ENCODE data around the gene SRSF3. TPM values are rescaled to one million over a fixed set of nuclear protein-coding genes. Genes with fewer than 3 reads are reported as not detected.

The SRSF3 gene
- total RNA-seq, 4 donors from 2014 or later: 114 to 272 (median 177) TPM

GRCh38 chr6:36590237-36590636 lies 3.9 kb upstream of the SRSF3 start:
- DNase-seq (ENCODE audit: low spot score in 2 of 2): peak in 1 of 2 donors; percentile 61
- intact Hi-C loops (cut with DNase I; ENCODE audit: low total_unique reads): loop anchor here (10.0 kb wide), 1 partner anchor 145 kb away; the partner anchor contains the start of genes KCTD20 and PXT1
- H3K4me3 ChIP-seq (ENCODE audit: low read depth, poor library complexity, severe bottlenecking): no peak overlapping the region
- WGBS, 2 donors: 45 to 70% methylated on average over 1 of the region's 1 CpG
- no peak for TF ChIP-seq POLR2A (IDR thresholded peaks at IDR 0.05)

- peak in 1 of 2 donors; percentile 45 for DNase-seq (ENCODE audit: low spot score in 2 of 2)
- no peak for TF ChIP-seq POLR2A (IDR thresholded peaks at IDR 0.05)
- TF ChIP-seq CTCF (IDR thresholded peaks at IDR 0.05): no peak
- H3K4me3 ChIP-seq (ENCODE audit: low read depth, poor library complexity, severe bottlenecking): no peak overlapping the region
- 83 to 88% methylated on average over 12 of the region's 12 CpGs for WGBS, 2 donors
- intact Hi-C loops (cut with DNase I; ENCODE audit: low total_unique reads): loop anchor here (10.0 kb wide), 1 partner anchor 147 kb away; the partner anchor contains the start of genes KCTD20 and PXT1
Measured at GRCh38 chr6:36592221-36592655, 1.9 kb upstream of the SRSF3 start.

GRCh38 chr6:36593569-36594028 lies 563 bp upstream of the SRSF3 start:
- intact Hi-C loops (cut with DNase I; ENCODE audit: low total_unique reads): loop anchor here (10.0 kb wide), 1 partner anchor 149 kb away; the partner anchor contains the start of genes KCTD20 and PXT1
- TF ChIP-seq POLR2A (IDR thresholded peaks at IDR 0.05): no peak
- TF ChIP-seq CTCF (IDR thresholded peaks at IDR 0.05): no peak
- 3% methylated on average over 15 of the region's 15 CpGs for WGBS, 2 donors
- no peak overlapping the region for H3K4me3 ChIP-seq (ENCODE audit: low read depth, poor library complexity, severe bottlenecking)
- peak; percentile 68 to 92 for DNase-seq (ENCODE audit: low spot score in 2 of 2)

GRCh38 chr6:36594816-36595643 lies 868 bp downstream of the SRSF3 start:
- TF ChIP-seq CTCF (IDR thresholded peaks at IDR 0.05) (no peak), POLR2A (IDR thresholded peaks at IDR 0.05) (no peak)
- intact Hi-C loops (cut with DNase I; ENCODE audit: low total_unique reads): loop anchor here (10.0 kb wide), 1 partner anchor 150 kb away; the partner anchor contains the start of genes KCTD20 and PXT1
- peak overlapping the region; percentile 63 for H3K4me3 ChIP-seq (ENCODE audit: low read depth, poor library complexity, severe bottlenecking)
- 0% methylated on average over 15 of the region's 15 CpGs for WGBS, 2 donors
- peak; percentile 59 to 87 for DNase-seq (ENCODE audit: low spot score in 2 of 2)

- peak overlapping the region; percentile 63 for H3K4me3 ChIP-seq (ENCODE audit: low read depth, poor library complexity, severe bottlenecking)
- WGBS, 2 donors: 0 to 1% methylated on average over 5 of the region's 5 CpGs
- DNase-seq (ENCODE audit: low spot score in 2 of 2): peak in 1 of 2 donors; percentile 13
- intact Hi-C loops (cut with DNase I; ENCODE audit: low total_unique reads): loop anchor here (10.0 kb wide), 1 partner anchor 152 kb away; the partner anchor contains the start of genes KCTD20 and PXT1
- TF ChIP-seq POLR2A (IDR thresholded peaks at IDR 0.05): no peak
- TF ChIP-seq CTCF (IDR thresholded peaks at IDR 0.05): no peak
Measured at GRCh38 chr6:36596356-36596755, 2.2 kb downstream of the SRSF3 start.

GRCh38 chr6:36597775-36598174 lies 3.6 kb downstream of the SRSF3 start:
- peak in 1 of 2 donors; percentile 29 for DNase-seq (ENCODE audit: low spot score in 2 of 2)
- H3K4me3 ChIP-seq (ENCODE audit: low read depth, poor library complexity, severe bottlenecking): no peak overlapping the region
- intact Hi-C loops (cut with DNase I; ENCODE audit: low total_unique reads): loop anchor here (10.0 kb wide), 1 partner anchor 153 kb away; the partner anchor contains the start of genes KCTD20 and PXT1
- TF ChIP-seq POLR2A (IDR thresholded peaks at IDR 0.05) (no peak), CTCF (IDR thresholded peaks at IDR 0.05) (no peak)
- 3% methylated on average over 1 of the region's 1 CpG for WGBS, 2 donors

All from lower leg skin (tissue), 4 donors.